ENCODE data around the gene SCFD2. TPM values are rescaled to one million over a fixed set of nuclear protein-coding genes. Genes with fewer than 3 reads are reported as not detected.

Gene SCFD2
- polyA plus RNA-seq, 1 donor from 2014 or later: 5.0 TPM

GRCh38 chr4:53127365-53127764, 238.5 kb downstream of the SCFD2 start (continued):
- TF ChIP-seq MXI1 (conservative IDR thresholded peaks at IDR 0.05; ENCODE audit: poor library complexity, severe bottlenecking) (no peak), RAD21 (conservative IDR thresholded peaks at IDR 0.05) (no peak)

DNA sequence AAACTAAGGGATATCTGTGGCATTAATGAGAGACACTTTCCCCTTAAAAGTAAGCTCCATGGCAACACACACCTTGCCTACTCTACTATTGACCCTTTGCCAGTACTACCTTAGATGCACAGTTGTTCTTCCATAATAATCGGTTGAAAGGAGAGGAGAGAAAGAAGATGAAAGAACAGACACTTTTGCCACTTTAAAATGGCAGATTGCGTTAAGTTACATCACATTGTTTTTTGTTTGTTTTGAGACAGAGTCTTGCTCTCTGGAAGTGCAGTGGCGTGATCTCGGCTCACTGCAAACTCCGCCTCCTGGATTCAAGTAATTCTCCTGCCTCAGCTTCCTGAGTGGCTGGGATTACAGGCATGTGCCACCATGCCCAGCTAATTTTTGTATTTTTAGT, 239.8 kb downstream of the SCFD2 start:
- no peaks in the 10 kb centered on the region for H3K79me2 ChIP-seq (replicated peaks; ENCODE audit: insufficient read depth, low read length)
- no peaks in the 10 kb centered on the region for H4K20me1 ChIP-seq (ENCODE audit: insufficient read depth)
- H3K36me3 ChIP-seq (ENCODE audit: insufficient read depth, low read length): no peaks in the 10 kb centered on the region
- no peak overlapping the region for H3K9ac ChIP-seq (ENCODE audit: low read length)
- no peaks in the 10 kb centered on the region for H3K27me3 ChIP-seq (ENCODE audit: insufficient read depth, low read depth, low read length)
- no peaks in the 10 kb centered on the region for H3F3A ChIP-seq (ENCODE audit: insufficient read depth, low read length, poor library complexity, severe bottlenecking)
- no peaks in the 10 kb centered on the region for H3K9me2 ChIP-seq (ENCODE audit: insufficient read depth, low read length)
- H3K4me2 ChIP-seq (ENCODE audit: low read length): no peak overlapping the region
- no peaks in the 10 kb centered on the region for H3K9me3 ChIP-seq (ENCODE audit: low read length)
- no peak overlapping the region for H3K27ac ChIP-seq (ENCODE audit: low read length)
- TF ChIP-seq SMC3 (conservative IDR thresholded peaks at IDR 0.05; ENCODE audit: poor library complexity): no peak
- no peak for TF ChIP-seq RAD21 (conservative IDR thresholded peaks at IDR 0.05)
- TF ChIP-seq, protein P1, sequence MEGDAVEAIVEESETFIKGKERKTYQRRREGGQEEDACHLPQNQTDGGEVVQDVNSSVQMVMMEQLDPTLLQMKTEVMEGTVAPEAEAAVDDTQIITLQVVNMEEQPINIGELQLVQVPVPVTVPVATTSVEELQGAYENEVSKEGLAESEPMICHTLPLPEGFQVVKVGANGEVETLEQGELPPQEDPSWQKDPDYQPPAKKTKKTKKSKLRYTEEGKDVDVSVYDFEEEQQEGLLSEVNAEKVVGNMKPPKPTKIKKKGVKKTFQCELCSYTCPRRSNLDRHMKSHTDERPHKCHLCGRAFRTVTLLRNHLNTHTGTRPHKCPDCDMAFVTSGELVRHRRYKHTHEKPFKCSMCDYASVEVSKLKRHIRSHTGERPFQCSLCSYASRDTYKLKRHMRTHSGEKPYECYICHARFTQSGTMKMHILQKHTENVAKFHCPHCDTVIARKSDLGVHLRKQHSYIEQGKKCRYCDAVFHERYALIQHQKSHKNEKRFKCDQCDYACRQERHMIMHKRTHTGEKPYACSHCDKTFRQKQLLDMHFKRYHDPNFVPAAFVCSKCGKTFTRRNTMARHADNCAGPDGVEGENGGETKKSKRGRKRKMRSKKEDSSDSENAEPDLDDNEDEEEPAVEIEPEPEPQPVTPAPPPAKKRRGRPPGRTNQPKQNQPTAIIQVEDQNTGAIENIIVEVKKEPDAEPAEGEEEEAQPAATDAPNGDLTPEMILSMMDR (IDR thresholded peaks at IDR 0.05; ENCODE audit: poor library complexity, severe bottlenecking): no peak
- TF ChIP-seq REST (IDR thresholded peaks at IDR 0.05; ENCODE audit: borderline replicate concordance): no peak
- TF ChIP-seq EP300 (conservative IDR thresholded peaks at IDR 0.05; ENCODE audit: poor library complexity, severe bottlenecking): no peak
- TF ChIP-seq EZH2 (IDR thresholded peaks at IDR 0.05; ENCODE audit: borderline replicate concordance, insufficient read depth, low read length, poor library complexity, severe bottlenecking): no peak
- no peak for TF ChIP-seq MXI1 (conservative IDR thresholded peaks at IDR 0.05; ENCODE audit: poor library complexity, severe bottlenecking)
- TF ChIP-seq POLR2AphosphoS5 (IDR thresholded peaks at IDR 0.05): no peak
- no peak for TF ChIP-seq TAF1 (IDR thresholded peaks at IDR 0.05; ENCODE audit: low read depth)
- no peak overlapping the region for H3K4me3 ChIP-seq (ENCODE audit: low read length)
- no peak overlapping the region for H2AFZ ChIP-seq (ENCODE audit: low read depth, low read length)

DNA sequence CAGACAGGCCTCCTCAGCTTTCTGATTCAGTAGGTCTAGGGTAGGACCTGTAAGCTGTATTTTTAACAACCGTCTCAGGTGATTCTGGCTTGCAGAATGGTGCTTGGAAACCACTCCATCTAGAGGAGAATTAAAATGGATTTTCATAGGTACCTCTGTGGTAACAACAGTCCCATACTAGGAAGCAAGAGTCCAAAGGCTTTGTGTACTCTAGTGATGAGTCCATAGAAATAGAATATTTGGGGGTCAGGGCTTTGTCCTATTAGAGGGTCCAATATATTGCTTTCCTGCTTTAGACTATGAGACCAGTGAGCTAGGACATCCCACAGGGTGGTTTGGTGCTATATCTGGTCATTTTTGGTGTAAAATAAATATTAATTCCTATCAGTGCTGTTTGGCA, 242.0 kb downstream of the SCFD2 start:
- Histone ChIP-seq H3K9me2 (ENCODE audit: insufficient read depth, low read length) (no peaks in the 10 kb centered on the region), H3K4me2 (ENCODE audit: low read length) (no peak overlapping the region), H3K9me3 (ENCODE audit: low read length) (no peaks in the 10 kb centered on the region), H3K27me3 (ENCODE audit: insufficient read depth, low read depth, low read length) (no peaks in the 10 kb centered on the region), H3K27ac (ENCODE audit: low read length) (no peak overlapping the region), H2AFZ (ENCODE audit: low read depth, low read length) (no peak overlapping the region), H3K4me3 (ENCODE audit: low read length) (no peak overlapping the region), H3F3A (ENCODE audit: insufficient read depth, low read length, poor library complexity, severe bottlenecking) (no peaks in the 10 kb centered on the region), H4K20me1 (ENCODE audit: insufficient read depth) (no peaks in the 10 kb centered on the region), H3K36me3 (ENCODE audit: insufficient read depth, low read length) (no peaks in the 10 kb centered on the region), H3K9ac (ENCODE audit: low read length) (no peak overlapping the region), H3K79me2 (replicated peaks; ENCODE audit: insufficient read depth, low read length) (no peaks in the 10 kb centered on the region)
- TF ChIP-seq MXI1 (conservative IDR thresholded peaks at IDR 0.05; ENCODE audit: poor library complexity, severe bottlenecking) (no peak), RAD21 (conservative IDR thresholded peaks at IDR 0.05) (no peak), EZH2 (IDR thresholded peaks at IDR 0.05; ENCODE audit: borderline replicate concordance, insufficient read depth, low read length, poor library complexity, severe bottlenecking) (no peak), POLR2AphosphoS5 (IDR thresholded peaks at IDR 0.05) (no peak)
